Stimulated activated CD4-positive, alpha-beta T cell treated with anti-CD3 and anti-CD28 coated beads, Interleukin-4, amount 100 ng/mL, for 4 hours (primary cell): ENCODE results near the gene CTSF.

Experiments used
- DNase-seq, 2 experiments: peaks; one replicate each; pipeline ENCODE4 v3.0.0-alpha.2; 2020

CTSF gene

DNA sequence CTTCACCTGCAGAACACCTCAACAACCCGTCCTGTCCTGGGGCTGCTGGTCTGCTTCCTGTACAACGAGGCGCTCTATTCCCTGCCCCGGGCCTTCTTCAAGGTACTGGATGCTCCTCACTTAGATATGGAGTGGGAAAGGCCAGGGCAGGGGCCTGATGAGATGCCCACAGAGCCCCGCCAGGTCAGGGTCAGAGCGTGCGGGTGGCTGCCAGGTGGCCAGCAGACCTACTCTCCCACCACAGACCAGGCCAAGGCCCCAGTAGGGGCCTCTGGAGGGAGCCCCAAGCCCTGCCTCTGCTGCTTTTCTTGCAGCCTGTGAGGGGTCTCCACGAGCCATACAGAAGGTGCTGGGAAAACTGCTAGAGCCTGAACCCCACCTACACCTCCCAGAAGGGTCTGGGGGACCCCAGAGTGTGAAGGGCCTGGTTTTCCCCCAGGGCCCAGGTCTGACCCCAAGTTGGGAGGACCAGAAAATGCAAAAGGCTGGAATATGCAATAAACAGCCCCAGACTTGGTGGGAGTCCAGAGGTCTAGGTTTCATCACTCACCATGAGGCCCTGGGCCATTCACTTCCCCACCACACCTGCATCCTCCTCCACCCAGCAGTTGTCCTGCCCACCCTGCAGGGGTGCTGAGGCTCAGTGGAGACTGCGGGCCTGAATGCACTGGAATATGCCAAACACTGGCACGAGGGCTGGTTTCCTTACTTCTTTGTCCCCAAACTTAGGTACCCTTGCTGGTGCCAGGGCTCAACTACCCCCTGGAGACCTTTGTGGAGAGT is 37.3 kb downstream of the CTSF start:
- DNase-seq: no peak

DNA sequence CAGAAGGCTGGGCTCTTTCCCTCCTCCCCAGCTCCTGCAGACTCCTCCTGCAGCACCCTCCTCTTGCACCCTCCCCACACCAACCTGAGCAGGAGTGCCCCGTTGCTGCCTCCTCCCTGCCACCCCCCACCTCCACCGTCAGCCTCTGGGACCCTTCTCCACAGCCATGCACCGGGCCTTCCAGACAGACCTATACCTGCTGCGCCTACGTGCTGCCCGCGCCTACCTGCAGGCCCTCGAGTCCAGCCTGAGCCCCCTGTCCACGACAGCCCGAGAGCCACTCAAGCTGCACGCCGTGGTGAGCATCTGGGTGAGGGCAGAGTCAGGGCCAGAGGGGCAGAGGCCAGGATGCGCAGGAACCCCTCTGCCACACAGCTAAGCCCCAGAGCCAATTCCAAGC is 38.8 kb downstream of the CTSF start:
- DNase-seq: no peak

DNA sequence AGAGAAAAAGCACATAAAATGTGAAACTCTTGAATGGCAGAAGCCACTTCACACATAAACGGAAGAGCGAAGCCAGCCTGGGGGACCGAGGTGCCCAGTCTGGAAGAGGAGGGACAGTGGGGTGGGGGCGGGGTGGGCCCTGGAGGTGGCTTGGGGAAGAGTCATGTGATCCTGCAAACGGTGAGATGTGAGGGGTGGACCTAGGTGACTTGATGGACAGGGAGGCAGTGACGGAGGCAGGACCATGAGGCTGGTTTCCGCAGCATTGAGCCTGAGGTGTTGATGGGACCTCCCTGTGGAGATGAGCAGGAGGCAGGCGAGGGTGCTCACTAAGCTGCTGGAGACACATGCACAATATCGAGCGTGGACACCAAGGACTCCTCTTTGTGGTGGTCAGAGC is 39.3 kb downstream of the CTSF start:
- no peak for DNase-seq

DNA sequence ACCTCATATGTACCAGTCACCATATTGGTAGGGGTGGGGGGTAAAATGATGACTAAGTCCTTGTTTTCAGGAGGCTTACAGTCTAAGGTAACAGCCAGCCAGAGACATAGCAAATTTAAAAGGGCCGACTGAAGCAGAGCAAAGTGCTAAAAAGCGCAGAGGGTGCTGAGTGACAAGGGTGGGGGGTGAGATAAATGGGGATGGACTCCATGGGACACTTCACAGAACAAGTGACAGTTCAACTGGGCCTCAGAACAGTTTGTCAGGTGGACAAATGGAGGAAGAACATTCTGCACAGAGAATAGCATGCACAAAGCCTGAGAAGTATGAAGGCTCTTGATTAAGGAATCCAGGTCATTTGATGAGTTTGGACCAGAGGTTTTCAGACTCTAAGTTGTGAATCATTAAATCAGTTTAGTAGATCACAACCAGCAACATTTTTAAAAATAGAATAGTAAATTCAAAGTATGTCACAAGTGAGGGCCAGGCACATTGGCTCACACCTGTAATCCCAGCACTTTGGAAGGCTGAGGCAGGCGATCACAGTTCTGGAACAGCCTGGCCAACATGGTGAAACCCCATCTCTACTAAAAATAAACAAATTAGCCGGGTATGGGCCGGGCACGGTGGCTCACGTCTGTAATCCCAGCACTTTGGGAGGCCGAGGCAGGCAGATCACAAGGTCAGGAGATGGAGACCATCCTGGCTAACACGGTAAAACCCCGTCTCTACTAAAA is 43.9 kb downstream of the CTSF start:
- DNase-seq: no peak

DNA sequence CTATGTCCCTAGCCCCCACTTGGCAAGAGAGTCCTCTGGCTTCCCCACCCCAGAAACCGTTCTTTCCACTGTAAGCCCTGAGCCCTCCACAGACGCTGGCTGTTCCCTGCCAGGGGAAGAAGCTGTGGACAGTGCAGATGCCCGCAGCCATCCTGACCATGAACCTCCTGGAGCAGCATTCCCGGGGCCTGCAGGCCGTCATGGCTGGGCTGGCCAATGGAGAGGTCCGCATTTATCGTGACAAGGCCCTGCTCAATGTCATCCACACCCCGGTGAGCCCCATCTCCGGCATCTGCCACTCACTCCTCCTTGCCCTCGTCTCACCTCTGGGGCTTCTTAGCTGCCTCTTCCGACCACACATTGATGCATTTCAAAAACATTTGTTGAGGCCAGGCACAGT is 44.8 kb downstream of the CTSF start:
- DNase-seq: no peak
